ENCODE data around the gene TNFSF4.
"Not testable (repeated sequence)": the region's sequence is repeated elsewhere in the genome, so short reads cannot be mapped to it uniquely, and the experiment has no call there.

The TNFSF4 gene

DNA sequence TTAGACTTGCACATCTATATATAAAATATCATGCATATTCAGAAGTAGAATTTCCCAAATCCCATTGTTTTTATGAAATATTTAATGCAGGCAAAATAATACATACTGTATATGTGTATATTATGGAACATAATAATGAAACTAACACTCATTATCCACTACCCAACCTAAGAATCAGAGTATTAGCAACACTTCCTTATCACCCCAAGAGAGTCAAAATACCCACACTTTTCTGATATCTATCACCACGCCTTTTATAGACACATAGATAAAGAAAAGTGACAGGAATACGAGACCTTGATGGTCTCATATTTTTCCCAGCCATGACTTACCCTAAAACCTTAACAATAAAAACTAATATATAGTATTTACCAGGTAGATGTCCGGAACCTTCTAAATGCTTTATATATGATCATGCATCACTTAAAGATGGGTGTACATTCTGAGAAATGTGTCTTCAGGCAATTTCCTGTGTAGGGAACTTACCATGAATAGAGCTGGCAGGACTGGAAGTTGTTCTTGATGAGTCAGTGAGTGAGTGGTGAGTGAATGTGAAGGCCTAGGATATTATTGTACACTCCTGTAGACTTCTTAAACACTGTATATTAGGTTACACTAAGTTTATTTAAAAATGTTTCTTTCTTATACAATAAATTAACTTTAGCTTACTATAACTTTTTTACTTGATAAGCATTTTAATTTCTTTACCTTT, 45.5 kb downstream of the TNFSF4 start:
- H3K4me3 ChIP-seq (ENCODE audit: low read depth, low read length) = no peak overlapping the region
- TF ChIP-seq, protein P1, sequence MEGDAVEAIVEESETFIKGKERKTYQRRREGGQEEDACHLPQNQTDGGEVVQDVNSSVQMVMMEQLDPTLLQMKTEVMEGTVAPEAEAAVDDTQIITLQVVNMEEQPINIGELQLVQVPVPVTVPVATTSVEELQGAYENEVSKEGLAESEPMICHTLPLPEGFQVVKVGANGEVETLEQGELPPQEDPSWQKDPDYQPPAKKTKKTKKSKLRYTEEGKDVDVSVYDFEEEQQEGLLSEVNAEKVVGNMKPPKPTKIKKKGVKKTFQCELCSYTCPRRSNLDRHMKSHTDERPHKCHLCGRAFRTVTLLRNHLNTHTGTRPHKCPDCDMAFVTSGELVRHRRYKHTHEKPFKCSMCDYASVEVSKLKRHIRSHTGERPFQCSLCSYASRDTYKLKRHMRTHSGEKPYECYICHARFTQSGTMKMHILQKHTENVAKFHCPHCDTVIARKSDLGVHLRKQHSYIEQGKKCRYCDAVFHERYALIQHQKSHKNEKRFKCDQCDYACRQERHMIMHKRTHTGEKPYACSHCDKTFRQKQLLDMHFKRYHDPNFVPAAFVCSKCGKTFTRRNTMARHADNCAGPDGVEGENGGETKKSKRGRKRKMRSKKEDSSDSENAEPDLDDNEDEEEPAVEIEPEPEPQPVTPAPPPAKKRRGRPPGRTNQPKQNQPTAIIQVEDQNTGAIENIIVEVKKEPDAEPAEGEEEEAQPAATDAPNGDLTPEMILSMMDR (IDR thresholded peaks at IDR 0.05; ENCODE audit: low read depth, low read length) = no peak
- H3K9me3 ChIP-seq = no peaks in the 10 kb centered on the region
- no peaks in the 10 kb centered on the region for H3K27me3 ChIP-seq
- H3K4me1 ChIP-seq = no peaks in the 10 kb centered on the region
- DNase-seq = no peak
- no peaks in the 10 kb centered on the region for H3K36me3 ChIP-seq

- H3K36me3 ChIP-seq; H3K9me3 ChIP-seq; H3K27me3 ChIP-seq; H3K4me1 ChIP-seq; DNase-seq; H3K4me3 ChIP-seq (ENCODE audit: low read depth, low read length): not testable (repeated sequence)
Observed at GRCh38 chr1:173153964-173154363, 53.2 kb downstream of the TNFSF4 start.

GRCh38 chr1:173153503-173153902, 53.6 kb downstream of the TNFSF4 start:
- Histone ChIP-seq H3K9me3 (peaks cover 8% of the 10 kb centered on the region; the same call in 1 of the 2 replicates), H3K4me3 (ENCODE audit: low read depth, low read length) (no peak overlapping the region), H3K36me3 (no peaks in the 10 kb centered on the region), H3K27me3 (no peaks in the 10 kb centered on the region), H3K4me1 (no peaks in the 10 kb centered on the region)
- no peak for DNase-seq
- TF ChIP-seq, protein P1 (IDR thresholded peaks at IDR 0.05; ENCODE audit: low read depth, low read length) = no peak

- no peak for DNase-seq
- TF ChIP-seq, protein P1 (IDR thresholded peaks at IDR 0.05; ENCODE audit: low read depth, low read length) = no peak
- no peaks in the 10 kb centered on the region for H3K36me3 ChIP-seq
- H3K9me3 ChIP-seq = peaks cover 8% of the 10 kb centered on the region; the same call in 1 of the 2 replicates
- H3K27me3 ChIP-seq = no peaks in the 10 kb centered on the region
- no peak overlapping the region for H3K4me3 ChIP-seq (ENCODE audit: low read depth, low read length)
- H3K4me1 ChIP-seq = no peaks in the 10 kb centered on the region
Observed at GRCh38 chr1:173152598-173152997, 54.5 kb downstream of the TNFSF4 start.

GRCh38 chr1:173150795-173151194, 56.3 kb downstream of the TNFSF4 start:
- no peak overlapping the region for H3K4me3 ChIP-seq (ENCODE audit: low read depth, low read length)
- H3K27me3 ChIP-seq = no peaks in the 10 kb centered on the region
- TF ChIP-seq, protein P1 (IDR thresholded peaks at IDR 0.05; ENCODE audit: low read depth, low read length) = no peak
- no peaks in the 10 kb centered on the region for H3K4me1 ChIP-seq
- DNase-seq = no peak
- H3K9me3 ChIP-seq = peaks cover 8% of the 10 kb centered on the region; the same call in 1 of the 2 replicates
- no peaks in the 10 kb centered on the region for H3K36me3 ChIP-seq

GRCh38 chr1:173149887-173150286, 57.2 kb downstream of the TNFSF4 start:
- peaks cover 8% of the 10 kb centered on the region; the same call in 1 of the 2 replicates for H3K9me3 ChIP-seq
- H3K4me3 ChIP-seq (ENCODE audit: low read depth, low read length) = no peak overlapping the region
- H3K4me1 ChIP-seq = no peaks in the 10 kb centered on the region
- TF ChIP-seq, protein P1 (IDR thresholded peaks at IDR 0.05; ENCODE audit: low read depth, low read length) = no peak
- H3K36me3 ChIP-seq = no peaks in the 10 kb centered on the region
- no peak for DNase-seq
- no peaks in the 10 kb centered on the region for H3K27me3 ChIP-seq
